Gastrocnemius medialis (tissue), 4 donors: ENCODE results near the gene ACACA.

ENCODE experiments used
- CTCF ChIP-seq, 5 experiments: fragments of 450-650 bp in 3 of 5; fragments of 200-600 bp in 2 of 5; sonication (generic) in 2 of 5; IDR thresholded peaks in 4 of 5; conservative IDR thresholded peaks in 1 of 5; 1 replicate in 4 of 5; 2 replicates in 1 of 5; pipeline ENCODE4 v1.5.1; 2016 to 2019; ENCODE audit warnings: antibody characterized with exemption in 5 of 5, mild to moderate bottlenecking in 3 of 5, moderate library complexity in 3 of 5
- POLR2A ChIP-seq, 2 donors: fragments of 450-650 bp; IDR thresholded peaks; one replicate each; pipeline ENCODE4 v1.6.1; 2017; ENCODE audit warnings: antibody characterized with exemption in 2 of 2, mild to moderate bottlenecking in 2 of 2, moderate library complexity in 2 of 2

DNA sequence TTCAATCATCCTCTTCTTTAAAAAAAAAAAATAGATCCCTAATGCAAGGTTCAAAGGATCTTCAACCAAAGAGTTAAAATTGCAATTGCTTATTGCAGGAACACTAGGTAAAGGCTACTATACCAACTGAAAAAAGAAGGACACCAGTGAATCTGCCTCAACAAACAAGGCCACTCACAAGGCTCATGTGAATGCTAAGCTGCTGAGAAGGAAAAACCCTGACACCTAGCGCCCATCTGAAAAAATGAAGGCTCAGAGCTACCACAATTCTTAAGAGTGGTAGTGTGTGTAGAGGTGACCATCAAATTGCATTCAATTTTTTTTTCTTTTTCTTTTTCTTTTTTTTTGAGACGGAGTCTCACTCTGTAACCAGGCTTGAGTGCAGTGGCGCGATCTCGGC, 232.4 kb downstream of the ACACA start:
- TF ChIP-seq CTCF (IDR thresholded peaks at IDR 0.05 in 4 of 5, conservative IDR thresholded peaks at IDR 0.05 in 1 of 5) (no peak), POLR2A (IDR thresholded peaks at IDR 0.05) (no peak)
